ENCODE measurements around the gene PKN2. TPM values are rescaled to one million over a fixed set of nuclear protein-coding genes. Genes with fewer than 3 reads are reported as not detected.
A peak's percentile ranks its signal among the peaks of the same experiment; 100 is the strongest.

The PKN2 gene
- total and polyA plus RNA-seq, 2 experiments from 2014 or later: 22.5 to 27.6 TPM

GRCh38 chr1:88774151-88774556 lies 90.1 kb downstream of the PKN2 start:
- no peak for DNase-seq (ENCODE audit: low read depth in 1 of 2, low spot score in 1 of 2)
- no peak overlapping the region for H3K27ac ChIP-seq
- TF ChIP-seq, protein P1, sequence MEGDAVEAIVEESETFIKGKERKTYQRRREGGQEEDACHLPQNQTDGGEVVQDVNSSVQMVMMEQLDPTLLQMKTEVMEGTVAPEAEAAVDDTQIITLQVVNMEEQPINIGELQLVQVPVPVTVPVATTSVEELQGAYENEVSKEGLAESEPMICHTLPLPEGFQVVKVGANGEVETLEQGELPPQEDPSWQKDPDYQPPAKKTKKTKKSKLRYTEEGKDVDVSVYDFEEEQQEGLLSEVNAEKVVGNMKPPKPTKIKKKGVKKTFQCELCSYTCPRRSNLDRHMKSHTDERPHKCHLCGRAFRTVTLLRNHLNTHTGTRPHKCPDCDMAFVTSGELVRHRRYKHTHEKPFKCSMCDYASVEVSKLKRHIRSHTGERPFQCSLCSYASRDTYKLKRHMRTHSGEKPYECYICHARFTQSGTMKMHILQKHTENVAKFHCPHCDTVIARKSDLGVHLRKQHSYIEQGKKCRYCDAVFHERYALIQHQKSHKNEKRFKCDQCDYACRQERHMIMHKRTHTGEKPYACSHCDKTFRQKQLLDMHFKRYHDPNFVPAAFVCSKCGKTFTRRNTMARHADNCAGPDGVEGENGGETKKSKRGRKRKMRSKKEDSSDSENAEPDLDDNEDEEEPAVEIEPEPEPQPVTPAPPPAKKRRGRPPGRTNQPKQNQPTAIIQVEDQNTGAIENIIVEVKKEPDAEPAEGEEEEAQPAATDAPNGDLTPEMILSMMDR (IDR thresholded peaks at IDR 0.05; ENCODE audit: low read depth, low read length): no peak
- peaks cover 25% of the 10 kb centered on the region for H3K36me3 ChIP-seq
- no peaks in the 10 kb centered on the region for H3K4me1 ChIP-seq (ENCODE audit: low read depth)
- H3K9me3 ChIP-seq (ENCODE audit: low read depth): no peaks in the 10 kb centered on the region
- no peaks in the 10 kb centered on the region for H3K27me3 ChIP-seq
- H3K4me3 ChIP-seq: no peak overlapping the region

- no peak overlapping the region for H3K27ac ChIP-seq
- DNase-seq (ENCODE audit: low read depth in 1 of 2, low spot score in 1 of 2): no peak
- H3K27me3 ChIP-seq: no peaks in the 10 kb centered on the region
- H3K36me3 ChIP-seq: peaks cover 11% of the 10 kb centered on the region
- H3K9me3 ChIP-seq (ENCODE audit: low read depth): no peaks in the 10 kb centered on the region
- TF ChIP-seq, protein P1 (IDR thresholded peaks at IDR 0.05; ENCODE audit: low read depth, low read length): no peak
- H3K4me3 ChIP-seq: no peak overlapping the region
- H3K4me1 ChIP-seq (ENCODE audit: low read depth): no peaks in the 10 kb centered on the region
Measured at GRCh38 chr1:88777604-88778149, 93.6 kb downstream of the PKN2 start.

GRCh38 chr1:88779880-88780279 lies 95.8 kb downstream of the PKN2 start:
- Histone ChIP-seq H3K36me3 (peaks cover 11% of the 10 kb centered on the region), H3K27ac (no peak overlapping the region), H3K9me3 (ENCODE audit: low read depth) (no peaks in the 10 kb centered on the region), H3K4me3 (no peak overlapping the region), H3K4me1 (ENCODE audit: low read depth) (peaks cover 6% of the 10 kb centered on the region), H3K27me3 (no peaks in the 10 kb centered on the region)
- DNase-seq (ENCODE audit: low read depth in 1 of 2, low spot score in 1 of 2): no peak
- TF ChIP-seq, protein P1 (IDR thresholded peaks at IDR 0.05; ENCODE audit: low read depth, low read length): no peak

GRCh38 chr1:88780485-88780884 lies 96.4 kb downstream of the PKN2 start:
- Histone ChIP-seq H3K36me3 (peaks cover 15% of the 10 kb centered on the region), H3K4me1 (ENCODE audit: low read depth) (peaks cover 6% of the 10 kb centered on the region), H3K9me3 (ENCODE audit: low read depth) (no peaks in the 10 kb centered on the region), H3K27ac (no peak overlapping the region), H3K4me3 (no peak overlapping the region), H3K27me3 (no peaks in the 10 kb centered on the region)
- TF ChIP-seq, protein P1 (IDR thresholded peaks at IDR 0.05; ENCODE audit: low read depth, low read length): no peak
- DNase-seq (ENCODE audit: low read depth in 1 of 2, low spot score in 1 of 2): no peak

DNA sequence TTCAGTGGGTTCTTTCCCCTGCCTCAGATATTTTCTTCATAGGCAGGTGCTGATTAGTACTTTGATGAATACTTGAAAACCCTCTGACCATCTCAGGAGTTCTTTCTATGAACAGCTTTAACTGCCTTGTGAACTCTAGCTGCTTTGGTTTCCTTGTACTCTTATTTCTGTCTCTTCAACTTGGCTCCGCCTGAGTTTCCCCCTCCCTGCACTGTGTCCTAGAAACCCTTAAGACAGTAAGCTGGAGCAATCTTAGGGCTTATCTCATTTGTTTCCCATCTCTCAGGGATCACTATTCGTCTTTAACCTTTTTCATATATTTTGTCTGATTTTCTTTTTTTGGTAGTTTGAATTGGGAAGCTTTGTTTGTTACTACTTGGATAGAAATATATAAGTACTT lies 99.1 kb downstream of the PKN2 start:
- peak overlapping the region; percentile 49 for H3K27ac ChIP-seq
- peaks cover 29% of the 10 kb centered on the region for H3K36me3 ChIP-seq

More for the DNA sequence above, 99.1 kb downstream of the PKN2 start:
- Histone ChIP-seq H3K9me3 (ENCODE audit: low read depth) (no peaks in the 10 kb centered on the region), H3K4me1 (ENCODE audit: low read depth) (peaks cover 6% of the 10 kb centered on the region), H3K27me3 (no peaks in the 10 kb centered on the region), H3K4me3 (no peak overlapping the region)
- peak in 1 of 2 donors; percentile 3 for DNase-seq (ENCODE audit: low read depth in 1 of 2, low spot score in 1 of 2)
- TF ChIP-seq, protein P1 (IDR thresholded peaks at IDR 0.05; ENCODE audit: low read depth, low read length): no peak

Data from cardiac muscle cell (in vitro differentiated cells and primary cell).